ENCODE results near the gene PLPP3. TPM values are rescaled to one million over a fixed set of nuclear protein-coding genes. Genes with fewer than 3 reads are reported as not detected.

The PLPP3 gene
- total RNA-seq, 1 donor from 2014 or later: 109 TPM

- DNase-seq (ENCODE audit: low spot score): no peak
These were observed 82.3 kb downstream of the PLPP3 start for GRCh38 chr1:56496821-56497772.

GRCh38 chr1:56496158-56496557 lies 83.2 kb downstream of the PLPP3 start:
- no peak for DNase-seq (ENCODE audit: low spot score)

GRCh38 chr1:56495538-56495937 lies 83.8 kb downstream of the PLPP3 start:
- no peak for DNase-seq (ENCODE audit: low spot score)

- no peak for DNase-seq (ENCODE audit: low spot score)
These were observed 85.1 kb downstream of the PLPP3 start for GRCh38 chr1:56494306-56494705.

- DNase-seq (ENCODE audit: low spot score): no peak
These were observed 85.5 kb downstream of the PLPP3 start for GRCh38 chr1:56493826-56494225.

GRCh38 chr1:56491441-56491840 lies 87.9 kb downstream of the PLPP3 start:
- no peak for DNase-seq (ENCODE audit: low spot score)

- DNase-seq (ENCODE audit: low spot score): no peak
These were observed 88.7 kb downstream of the PLPP3 start for GRCh38 chr1:56490619-56491018.

- no peak for DNase-seq (ENCODE audit: low spot score)
These were observed 89.7 kb downstream of the PLPP3 start for GRCh38 chr1:56489695-56490094.

GRCh38 chr1:56484695-56485094 lies 94.7 kb downstream of the PLPP3 start:
- DNase-seq (ENCODE audit: low spot score): no peak

- no peak for DNase-seq (ENCODE audit: low spot score)
These were observed 96.3 kb downstream of the PLPP3 start for GRCh38 chr1:56483104-56483503.

GRCh38 chr1:56482486-56482885 lies 96.9 kb downstream of the PLPP3 start:
- DNase-seq (ENCODE audit: low spot score): no peak

GRCh38 chr1:56481140-56481694 lies 98.1 kb downstream of the PLPP3 start:
- no peak for DNase-seq (ENCODE audit: low spot score)

GRCh38 chr1:56478734-56479133 lies 100.6 kb downstream of the PLPP3 start:
- no peak for DNase-seq (ENCODE audit: low spot score)

- peak; percentile 74 for DNase-seq (ENCODE audit: low spot score)
These were observed 101.9 kb downstream of the PLPP3 start for GRCh38 chr1:56477164-56478111.

- DNase-seq (ENCODE audit: low spot score): no peak
These were observed 105.6 kb downstream of the PLPP3 start for GRCh38 chr1:56473582-56474270.

GRCh38 chr1:56472860-56473259 lies 106.5 kb downstream of the PLPP3 start:
- DNase-seq (ENCODE audit: low spot score): no peak

GRCh38 chr1:56469640-56470371 lies 109.6 kb downstream of the PLPP3 start:
- DNase-seq (ENCODE audit: low spot score): no peak

GRCh38 chr1:56468518-56468917 lies 110.8 kb downstream of the PLPP3 start:
- DNase-seq (ENCODE audit: low spot score): no peak

GRCh38 chr1:56466538-56466937 lies 112.8 kb downstream of the PLPP3 start:
- no peak for DNase-seq (ENCODE audit: low spot score)

- no peak for DNase-seq (ENCODE audit: low spot score)
These were observed 115.1 kb downstream of the PLPP3 start for GRCh38 chr1:56464294-56464693.

- DNase-seq (ENCODE audit: low spot score): no peak
These were observed 116.0 kb downstream of the PLPP3 start for GRCh38 chr1:56463376-56463775.
